Smooth muscle cell (in vitro differentiated cells): ENCODE measurements around the gene OGA. TPM values are rescaled to one million over a fixed set of nuclear protein-coding genes. Genes with fewer than 3 reads are reported as not detected.

Experiments used
- DNase-seq: peaks from one replicate; lab custom pipeline; 2025; ENCODE audit not compliant: unreplicated experiment; lab: John Stamatoyannopoulos, UW
- H2AFZ ChIP-seq: fragments of 200-600 bp; sonication (generic); 2 replicates; pipeline ENCODE4 v1.6.0; 2016; ENCODE audit warnings: antibody characterized with exemption, low read depth, mild to moderate bottlenecking
- H3F3A ChIP-seq: fragments of 200-600 bp; sonication (generic); 2 replicates; pipeline ENCODE4 v1.6.0; 2017; ENCODE audit warnings: antibody characterized with exemption, low read depth
- H3K27ac ChIP-seq: fragments of 200-600 bp; sonication (generic); 2 replicates; pipeline ENCODE4 v1.5.1; 2016; ENCODE audit warnings: low read depth, mild to moderate bottlenecking
- H3K27me3 ChIP-seq: fragments of 200-600 bp; sonication (generic); 2 replicates; pipeline ENCODE4 v1.6.1; 2016; ENCODE audit warnings: low read depth, mild to moderate bottlenecking
- H3K36me3 ChIP-seq: fragments of 200-600 bp; sonication (generic); 2 replicates; pipeline ENCODE4 v1.5.1; 2016; ENCODE audit warnings: low read depth
- H3K4me1 ChIP-seq: fragments of 200-600 bp; sonication (generic); 2 replicates; pipeline ENCODE4 v1.5.1; 2016; ENCODE audit warnings: low read depth
- H3K4me2 ChIP-seq: fragments of 200-600 bp; sonication (generic); 2 replicates; pipeline ENCODE4 v1.6.0; 2016; ENCODE audit warnings: mild to moderate bottlenecking
- H3K4me3 ChIP-seq: fragments of 200-600 bp; sonication (generic); 2 replicates; pipeline ENCODE4 v1.5.1; 2016; ENCODE audit warnings: mild to moderate bottlenecking
- H3K79me2 ChIP-seq: fragments of 200-600 bp; sonication (generic); 2 replicates; pipeline ENCODE4 v1.6.0; 2016; ENCODE audit warnings: low read depth, mild to moderate bottlenecking
- H3K9ac ChIP-seq: fragments of 200-600 bp; sonication (generic); 2 replicates; pipeline ENCODE4 v1.6.0; 2016; ENCODE audit warnings: low read depth
- H3K9me3 ChIP-seq: fragments of 200-600 bp; sonication (generic); replicated peaks from 2 replicates; pipeline ENCODE4 v1.5.1; 2016; ENCODE audit warnings: low read depth
- H4K20me1 ChIP-seq: fragments of 200-600 bp; sonication (generic); 2 replicates; pipeline ENCODE4 v1.6.0; 2016; ENCODE audit warnings: low read depth
- CTCF ChIP-seq: fragments of 200-600 bp; sonication (generic); IDR thresholded peaks from 2 replicates; pipeline ENCODE4 v1.5.1; 2017; ENCODE audit warnings: borderline replicate concordance, mild to moderate bottlenecking, antibody characterized with exemption; ENCODE audit not compliant: insufficient read depth, poor library complexity, severe bottlenecking
- WGBS: methylation state at CpG from one replicate; pipeline ENCODE4 v1.1.7; 2016; ENCODE audit warnings: low lambda C conversion rate; 5-methylcytosine and 5-hydroxymethylcytosine counted together
- polyA plus RNA-seq: library from polyadenylated mRNA; unstranded; fragments of >200 nt; fragmentation: Nextera tagmentation; extraction: Ambion mirVana; gene quantifications from 2 replicates; pipeline ENCODE4 v1.2.1, GENCODE V29; 2016
- total RNA-seq: library from RNA; depleted of rRNA; stranded (reverse); fragments of >200 nt; gene quantifications from 2 replicates; pipeline ENCODE4 v1.2.3, GENCODE V29; 2014

OGA gene
- total and polyA plus RNA-seq, 2 experiments from 2014 or later, result 54.8 to 98.6 TPM

GRCh38 chr10:101745074-101745696 lies 73.1 kb downstream of the OGA start:
- no peak overlapping the region for H3K4me2 ChIP-seq
- WGBS, result 66% methylated on average over 9 of the region's 9 CpGs
- no peak overlapping the region for H3K27ac ChIP-seq

GRCh38 chr10:101744267-101744666 lies 74.0 kb downstream of the OGA start:
- Histone ChIP-seq H3K27ac (no peak overlapping the region), H3K9ac (no peak overlapping the region), H3K4me3 (no peak overlapping the region), H3K9me3 (no peaks in the 10 kb centered on the region), H3K36me3 (no peaks in the 10 kb centered on the region), H4K20me1 (no peaks in the 10 kb centered on the region), H3K4me2 (no peak overlapping the region), H2AFZ (no peak overlapping the region), H3K4me1 (peaks cover 14% of the 10 kb centered on the region), H3F3A (no peaks in the 10 kb centered on the region), H3K27me3 (peaks cover 4% of the 10 kb centered on the region), H3K79me2 (no peaks in the 10 kb centered on the region)
- 69% methylated on average over 3 of the region's 3 CpGs for whole genome bisulfite sequencing
- no peak for DNase-seq
- TF ChIP-seq CTCF, result no peak

More at GRCh38 chr10:101745074-101745696, 73.1 kb downstream of the OGA start:
- no peaks in the 10 kb centered on the region for H3F3A ChIP-seq
- no peaks in the 10 kb centered on the region for H3K36me3 ChIP-seq
- TF ChIP-seq CTCF, result no peak
- DNase-seq, result no peak
- H3K9me3 ChIP-seq, result no peaks in the 10 kb centered on the region
- no peak overlapping the region for H3K4me3 ChIP-seq
- H3K79me2 ChIP-seq, result no peaks in the 10 kb centered on the region
- no peak overlapping the region for H2AFZ ChIP-seq
- peaks cover 22% of the 10 kb centered on the region for H3K4me1 ChIP-seq
- no peaks in the 10 kb centered on the region for H3K27me3 ChIP-seq
- no peak overlapping the region for H3K9ac ChIP-seq
- H4K20me1 ChIP-seq, result no peaks in the 10 kb centered on the region

- Histone ChIP-seq H3K4me2 (no peak overlapping the region), H3K9me3 (no peaks in the 10 kb centered on the region), H3K9ac (no peak overlapping the region), H2AFZ (no peak overlapping the region), H3F3A (no peaks in the 10 kb centered on the region), H3K79me2 (no peaks in the 10 kb centered on the region), H3K27ac (no peak overlapping the region), H3K27me3 (peaks cover 7% of the 10 kb centered on the region), H4K20me1 (no peaks in the 10 kb centered on the region), H3K4me3 (no peak overlapping the region), H3K36me3 (no peaks in the 10 kb centered on the region), H3K4me1 (no peaks in the 10 kb centered on the region)
- TF ChIP-seq CTCF, result no peak
- no peak for DNase-seq
- 45% methylated on average over 2 of the region's 2 CpGs for WGBS
Measured at GRCh38 chr10:101741938-101742337, 76.3 kb downstream of the OGA start.

GRCh38 chr10:101736666-101737065 lies 81.6 kb downstream of the OGA start:
- Histone ChIP-seq H3K4me1 (peaks cover 5% of the 10 kb centered on the region), H3K4me3 (no peak overlapping the region), H3K36me3 (no peaks in the 10 kb centered on the region), H3K9ac (no peak overlapping the region), H3K9me3 (no peaks in the 10 kb centered on the region), H3K27ac (no peak overlapping the region), H3K79me2 (no peaks in the 10 kb centered on the region), H3K27me3 (peaks cover 16% of the 10 kb centered on the region), H4K20me1 (no peaks in the 10 kb centered on the region), H2AFZ (no peak overlapping the region), H3K4me2 (no peak overlapping the region), H3F3A (no peaks in the 10 kb centered on the region)
- 91% methylated on average over 3 of the region's 3 CpGs for whole genome bisulfite sequencing
- no peak for DNase-seq
- no peak for TF ChIP-seq CTCF
